ENCODE results near the gene WDR45B. TPM values are rescaled to one million over a fixed set of nuclear protein-coding genes. Genes with fewer than 3 reads are reported as not detected.

WDR45B gene
- total RNA-seq, 2 donors from 2014 or later: 75.3 to 79.1 TPM

DNA sequence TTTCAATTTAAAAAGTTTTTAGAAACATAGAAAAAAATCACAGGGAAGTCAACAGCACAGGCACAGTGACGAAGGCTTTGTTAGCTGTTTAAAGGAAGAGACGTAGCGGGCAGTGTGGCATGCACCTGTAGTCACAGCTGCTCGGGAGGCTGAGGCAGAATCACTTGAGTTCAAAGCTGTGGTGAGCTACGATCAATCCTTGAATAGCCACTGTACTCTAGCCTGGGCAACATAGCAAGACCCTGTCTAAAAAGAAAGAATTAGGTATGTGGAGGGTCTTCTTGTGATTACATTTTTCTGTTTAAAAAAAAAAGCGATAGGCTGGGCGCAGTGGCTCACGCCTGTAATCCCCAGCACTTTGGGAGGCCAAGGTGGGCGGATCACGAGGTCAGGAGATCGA, 78.6 kb downstream of the WDR45B start:
- no peaks in the 10 kb centered on the region for H3K9me3 Mint-ChIP-seq
- Histone ChIP-seq H3K4me1 (ENCODE audit: control insufficient read depth, insufficient read depth, low read length) (no peaks in the 10 kb centered on the region), H3K9me3 (ENCODE audit: control insufficient read depth, low read length) (no peaks in the 10 kb centered on the region), H3K4me3 (ENCODE audit: low read length) (no peak overlapping the region), H3K27me3 (ENCODE audit: control insufficient read depth, insufficient read depth, low read length, poor library complexity, severe bottlenecking) (no peaks in the 10 kb centered on the region), H3K9ac (ENCODE audit: extremely low read depth, low read length, poor library complexity, severe bottlenecking) (no peak overlapping the region), H3K36me3 (ENCODE audit: control insufficient read depth, insufficient read depth, low read length) (peaks cover 88% of the 10 kb centered on the region), H3K27ac (ENCODE audit: low read depth, low read length) (no peak overlapping the region)
- WGBS, 2 experiments (ENCODE audit: insufficient coverage in 1 of 2, insufficient read length in 1 of 2): 85 to 94% methylated on average over 8 to 11 of the region's 11 CpGs
- no peak for DNase-seq
- no peaks in the 10 kb centered on the region for H3K27me3 Mint-ChIP-seq (ENCODE audit: insufficient read depth)
- peaks cover 4% of the 10 kb centered on the region for H3K4me1 Mint-ChIP-seq
- H3K4me3 Mint-ChIP-seq: no peak overlapping the region
- TF ChIP-seq, protein P1, sequence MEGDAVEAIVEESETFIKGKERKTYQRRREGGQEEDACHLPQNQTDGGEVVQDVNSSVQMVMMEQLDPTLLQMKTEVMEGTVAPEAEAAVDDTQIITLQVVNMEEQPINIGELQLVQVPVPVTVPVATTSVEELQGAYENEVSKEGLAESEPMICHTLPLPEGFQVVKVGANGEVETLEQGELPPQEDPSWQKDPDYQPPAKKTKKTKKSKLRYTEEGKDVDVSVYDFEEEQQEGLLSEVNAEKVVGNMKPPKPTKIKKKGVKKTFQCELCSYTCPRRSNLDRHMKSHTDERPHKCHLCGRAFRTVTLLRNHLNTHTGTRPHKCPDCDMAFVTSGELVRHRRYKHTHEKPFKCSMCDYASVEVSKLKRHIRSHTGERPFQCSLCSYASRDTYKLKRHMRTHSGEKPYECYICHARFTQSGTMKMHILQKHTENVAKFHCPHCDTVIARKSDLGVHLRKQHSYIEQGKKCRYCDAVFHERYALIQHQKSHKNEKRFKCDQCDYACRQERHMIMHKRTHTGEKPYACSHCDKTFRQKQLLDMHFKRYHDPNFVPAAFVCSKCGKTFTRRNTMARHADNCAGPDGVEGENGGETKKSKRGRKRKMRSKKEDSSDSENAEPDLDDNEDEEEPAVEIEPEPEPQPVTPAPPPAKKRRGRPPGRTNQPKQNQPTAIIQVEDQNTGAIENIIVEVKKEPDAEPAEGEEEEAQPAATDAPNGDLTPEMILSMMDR (conservative IDR thresholded peaks at IDR 0.05): no peak
- peaks cover 62% of the 10 kb centered on the region for H3K36me3 Mint-ChIP-seq (ENCODE audit: low read depth)
- no peak overlapping the region for H3K27ac Mint-ChIP-seq

DNA sequence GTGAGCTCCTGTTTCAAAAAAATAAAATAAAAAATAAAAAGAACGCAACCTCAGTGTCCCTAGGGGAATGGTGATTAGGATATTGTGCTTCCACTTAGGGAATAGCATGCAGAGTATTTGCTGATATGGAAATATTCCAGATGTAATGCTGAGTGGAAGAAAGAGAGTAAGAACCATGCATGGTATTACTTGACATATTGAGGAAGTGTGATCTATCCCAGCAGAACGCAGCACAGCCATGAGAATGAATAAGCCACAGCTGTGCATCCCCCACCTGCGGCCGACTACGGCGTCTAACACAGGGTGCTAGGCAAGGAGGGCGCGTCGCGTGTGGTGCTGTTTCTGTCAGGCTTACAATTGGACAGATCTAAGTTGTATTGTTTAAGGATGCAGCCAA, 79.2 kb downstream of the WDR45B start:
- H3K4me3 Mint-ChIP-seq: no peak overlapping the region
- Histone ChIP-seq H3K4me1 (ENCODE audit: control insufficient read depth, insufficient read depth, low read length) (no peaks in the 10 kb centered on the region), H3K4me3 (ENCODE audit: low read length) (no peak overlapping the region), H3K9me3 (ENCODE audit: control insufficient read depth, low read length) (no peaks in the 10 kb centered on the region), H3K36me3 (ENCODE audit: control insufficient read depth, insufficient read depth, low read length) (peaks cover 89% of the 10 kb centered on the region), H3K27me3 (ENCODE audit: control insufficient read depth, insufficient read depth, low read length, poor library complexity, severe bottlenecking) (no peaks in the 10 kb centered on the region), H3K27ac (ENCODE audit: low read depth, low read length) (no peak overlapping the region), H3K9ac (ENCODE audit: extremely low read depth, low read length, poor library complexity, severe bottlenecking) (no peak overlapping the region)
- TF ChIP-seq, protein P1 (conservative IDR thresholded peaks at IDR 0.05): no peak
- peak overlapping the region; percentile 52 for H3K27ac Mint-ChIP-seq
- WGBS, 2 experiments (ENCODE audit: insufficient coverage in 1 of 2, insufficient read length in 1 of 2): 97 to 98% methylated on average over 10 of the region's 10 CpGs
- H3K9me3 Mint-ChIP-seq: no peaks in the 10 kb centered on the region
- H3K27me3 Mint-ChIP-seq (ENCODE audit: insufficient read depth): no peaks in the 10 kb centered on the region
- H3K4me1 Mint-ChIP-seq: peaks cover 4% of the 10 kb centered on the region
- no peak for DNase-seq
- H3K36me3 Mint-ChIP-seq (ENCODE audit: low read depth): peaks cover 57% of the 10 kb centered on the region

GRCh38 chr17:82567286-82567685, 81.0 kb downstream of the WDR45B start:
- TF ChIP-seq, protein P1 (conservative IDR thresholded peaks at IDR 0.05): no peak
- peaks cover 45% of the 10 kb centered on the region for H3K36me3 Mint-ChIP-seq (ENCODE audit: low read depth)

More at GRCh38 chr17:82567286-82567685, 81.0 kb downstream of the WDR45B start:
- Mint-ChIP-seq H3K4me3 (no peak overlapping the region), H3K9me3 (no peaks in the 10 kb centered on the region), H3K4me1 (peaks cover 4% of the 10 kb centered on the region), H3K27me3 (ENCODE audit: insufficient read depth) (no peaks in the 10 kb centered on the region), H3K27ac (no peak overlapping the region)
- DNase-seq: no peak
- Histone ChIP-seq H3K9me3 (ENCODE audit: control insufficient read depth, low read length) (no peaks in the 10 kb centered on the region), H3K36me3 (ENCODE audit: control insufficient read depth, insufficient read depth, low read length) (peaks cover 78% of the 10 kb centered on the region), H3K9ac (ENCODE audit: extremely low read depth, low read length, poor library complexity, severe bottlenecking) (no peak overlapping the region), H3K4me1 (ENCODE audit: control insufficient read depth, insufficient read depth, low read length) (no peaks in the 10 kb centered on the region), H3K4me3 (ENCODE audit: low read length) (no peak overlapping the region), H3K27me3 (ENCODE audit: control insufficient read depth, insufficient read depth, low read length, poor library complexity, severe bottlenecking) (no peaks in the 10 kb centered on the region), H3K27ac (ENCODE audit: low read depth, low read length) (no peak overlapping the region)
- WGBS, 2 experiments (ENCODE audit: insufficient coverage in 1 of 2, insufficient read length in 1 of 2): 96 to 97% methylated on average over 11 to 15 of the region's 15 CpGs
